Astrocyte (in vitro differentiated cells and primary cell): ENCODE results near the gene GALNT8.

Experiments
- CTCF ChIP-seq: IDR thresholded peaks from 2 replicates; pipeline ENCODE4 v1.5.1; 2011; ENCODE audit warnings: low read depth, mild to moderate bottlenecking, inconsistent platforms, low read length, moderate library complexity; ENCODE audit not compliant: insufficient read depth
- EZH2 ChIP-seq: IDR thresholded peaks from 2 replicates; pipeline ENCODE4 v1.6.1; 2012; ENCODE audit warnings: mild to moderate bottlenecking, low read length, inconsistent platforms; ENCODE audit not compliant: insufficient read depth

- TF ChIP-seq CTCF = no peak
- TF ChIP-seq EZH2 = no peak
Measured at GRCh38 chr12:4742416-4742970, 22.3 kb downstream of the GALNT8 start.
